Measurements from ENCODE around the gene FAM81B.

DNA sequence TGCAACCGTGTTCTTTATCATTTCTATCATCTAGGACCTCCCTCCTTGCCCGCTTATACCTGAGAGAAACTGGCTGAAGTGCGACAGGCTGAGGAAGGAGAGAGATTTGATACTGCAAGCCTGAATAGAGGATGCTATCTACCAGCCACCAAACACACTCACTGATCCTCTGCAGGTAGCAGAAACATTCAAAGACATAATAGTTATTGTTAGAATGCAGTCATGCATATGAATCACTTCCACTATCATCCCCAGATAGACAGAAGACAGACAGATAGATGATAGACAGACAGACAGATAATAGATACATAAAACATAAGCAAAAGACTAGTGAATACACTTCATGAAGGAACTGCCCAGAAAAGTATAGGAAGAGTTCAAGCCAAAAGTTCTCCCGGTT, 32.9 kb downstream of the FAM81B start:
- TF ChIP-seq EP300 (IDR thresholded peaks at IDR 0.05) (no peak), POLR2A (IDR thresholded peaks at IDR 0.05) (no peak)
- TF ChIP-seq, protein P1, sequence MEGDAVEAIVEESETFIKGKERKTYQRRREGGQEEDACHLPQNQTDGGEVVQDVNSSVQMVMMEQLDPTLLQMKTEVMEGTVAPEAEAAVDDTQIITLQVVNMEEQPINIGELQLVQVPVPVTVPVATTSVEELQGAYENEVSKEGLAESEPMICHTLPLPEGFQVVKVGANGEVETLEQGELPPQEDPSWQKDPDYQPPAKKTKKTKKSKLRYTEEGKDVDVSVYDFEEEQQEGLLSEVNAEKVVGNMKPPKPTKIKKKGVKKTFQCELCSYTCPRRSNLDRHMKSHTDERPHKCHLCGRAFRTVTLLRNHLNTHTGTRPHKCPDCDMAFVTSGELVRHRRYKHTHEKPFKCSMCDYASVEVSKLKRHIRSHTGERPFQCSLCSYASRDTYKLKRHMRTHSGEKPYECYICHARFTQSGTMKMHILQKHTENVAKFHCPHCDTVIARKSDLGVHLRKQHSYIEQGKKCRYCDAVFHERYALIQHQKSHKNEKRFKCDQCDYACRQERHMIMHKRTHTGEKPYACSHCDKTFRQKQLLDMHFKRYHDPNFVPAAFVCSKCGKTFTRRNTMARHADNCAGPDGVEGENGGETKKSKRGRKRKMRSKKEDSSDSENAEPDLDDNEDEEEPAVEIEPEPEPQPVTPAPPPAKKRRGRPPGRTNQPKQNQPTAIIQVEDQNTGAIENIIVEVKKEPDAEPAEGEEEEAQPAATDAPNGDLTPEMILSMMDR (IDR thresholded peaks at IDR 0.05): no peak
